ENCODE data around the gene MSN.
"Not testable (repeated sequence)": the region's sequence is repeated elsewhere in the genome, so short reads cannot be mapped to it uniquely, and the experiment has no call there.

The MSN gene

DNA sequence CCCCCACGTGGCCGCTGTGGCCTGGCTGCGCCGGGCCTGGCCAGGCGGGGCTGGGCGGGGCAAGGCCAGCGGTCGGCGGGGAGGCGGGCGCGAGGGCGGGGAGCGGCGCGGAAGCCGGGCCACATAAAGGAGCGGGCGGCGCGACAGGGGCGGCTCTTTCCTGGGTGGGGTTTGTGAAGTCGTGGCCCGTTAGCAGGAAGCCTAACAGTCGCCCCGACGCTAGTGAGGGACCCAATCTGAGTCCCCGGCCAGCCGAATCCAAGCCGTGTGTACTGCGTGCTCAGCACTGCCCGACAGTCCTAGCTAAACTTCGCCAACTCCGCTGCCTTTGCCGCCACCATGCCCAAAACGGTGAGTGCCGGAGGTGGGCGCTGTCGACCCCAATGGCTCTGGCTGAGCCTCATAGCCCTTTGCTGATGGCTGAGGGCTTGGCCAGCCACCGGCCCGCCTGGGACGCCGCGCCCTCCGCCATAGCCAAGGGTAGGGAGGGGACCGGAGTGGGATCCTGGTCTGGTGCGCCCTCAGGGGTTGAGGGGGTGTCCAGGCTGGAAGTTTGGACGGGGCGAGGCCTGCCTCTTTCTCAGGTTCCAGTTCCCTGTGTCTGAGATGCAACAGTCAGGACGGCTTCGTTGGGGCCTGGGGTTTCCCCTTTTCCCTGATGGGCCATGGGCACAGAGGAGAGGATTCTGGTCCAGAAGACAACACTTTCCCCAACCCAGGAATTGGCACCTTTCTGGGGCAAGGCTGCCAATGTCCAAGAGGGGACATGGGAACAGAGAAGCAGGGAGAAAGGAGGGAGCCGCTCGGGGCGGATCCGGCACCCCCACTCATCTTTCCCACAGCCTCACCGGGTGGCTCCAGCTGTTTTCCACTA is at the start of gene MSN:
MSN (plus strand) TSS at position 152 of the 874 bp plus-strand sequence; CDS start at position 340, 188 bp downstream.
- DNase-seq (ENCODE audit: extremely low read depth in 1 of 2, low read depth in 1 of 2), result peak; percentile 69 to 70

GRCh38 chrX:65620096-65620705 is 47.3 kb upstream of the MSN start:
- DNase-seq (ENCODE audit: extremely low read depth in 1 of 2, low read depth in 1 of 2), result not testable (repeated sequence)

- DNase-seq (ENCODE audit: extremely low read depth in 1 of 2, low read depth in 1 of 2), result no peak
Measured at GRCh38 chrX:65630771-65631170, 36.7 kb upstream of the MSN start.

- DNase-seq (ENCODE audit: extremely low read depth in 1 of 2, low read depth in 1 of 2), result no peak
Measured at GRCh38 chrX:65633826-65634225, 33.6 kb upstream of the MSN start.

DNA sequence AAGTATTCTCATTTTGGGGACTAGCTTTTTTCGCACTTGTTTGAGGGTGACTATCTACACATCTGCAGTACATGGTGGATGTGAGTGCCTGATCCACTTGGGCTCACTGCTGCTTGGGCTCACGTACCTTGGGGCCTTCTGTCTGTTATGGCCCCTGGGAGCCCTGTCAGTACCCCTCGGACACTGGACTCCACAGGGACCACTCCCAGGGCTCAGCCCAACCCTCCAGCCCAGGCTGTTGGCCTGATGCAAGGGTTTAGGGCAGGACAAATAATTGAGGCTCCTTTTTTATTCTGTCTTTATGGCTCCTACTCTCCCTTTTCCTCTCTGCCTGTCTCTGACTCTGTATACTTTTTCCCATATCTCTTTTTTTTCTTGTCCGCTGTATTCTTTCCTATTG is 32.7 kb upstream of the MSN start:
- no peak for DNase-seq (ENCODE audit: extremely low read depth in 1 of 2, low read depth in 1 of 2)

GRCh38 chrX:65635378-65635777 is 32.1 kb upstream of the MSN start:
- no peak for DNase-seq (ENCODE audit: extremely low read depth in 1 of 2, low read depth in 1 of 2)

DNA sequence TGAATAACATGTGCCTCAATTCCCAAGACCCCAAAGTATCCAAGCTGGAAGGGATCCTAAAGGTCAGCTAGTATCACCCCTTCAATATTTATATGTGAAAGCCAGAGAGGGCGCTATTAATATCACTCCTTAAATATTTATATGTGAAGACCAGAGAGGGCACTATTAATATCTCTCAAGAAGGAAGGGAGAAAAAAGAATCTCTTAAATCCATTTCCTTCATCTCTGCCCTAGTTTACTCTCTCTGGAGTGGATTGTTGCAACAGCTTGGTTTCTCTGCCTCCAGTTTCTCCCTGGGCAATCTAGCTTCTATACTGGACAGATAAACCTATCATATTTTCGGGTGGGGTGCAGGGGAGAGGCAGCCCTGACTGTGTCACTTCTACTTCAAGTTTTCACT is 31.6 kb upstream of the MSN start:
- no peak for DNase-seq (ENCODE audit: extremely low read depth in 1 of 2, low read depth in 1 of 2)

DNA sequence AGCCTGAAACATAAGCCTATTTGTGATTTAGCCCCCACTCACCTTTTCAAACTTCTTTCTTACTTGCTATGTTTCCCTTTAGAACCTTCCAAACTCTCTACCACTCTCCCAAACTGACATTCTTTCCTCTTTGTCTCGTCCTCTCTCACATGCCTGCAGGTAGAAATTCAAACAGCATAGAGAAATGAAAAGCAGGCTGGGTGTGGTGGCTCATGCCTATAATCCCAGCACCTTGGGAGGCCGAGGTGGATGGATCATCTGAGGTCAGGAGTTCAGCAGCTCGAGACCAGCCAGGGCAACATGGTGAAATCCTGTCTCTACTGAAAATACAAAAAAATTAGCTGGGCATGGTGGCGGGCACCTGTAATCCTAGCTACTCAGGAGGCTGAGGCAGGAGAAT is 31.2 kb upstream of the MSN start:
- not testable (repeated sequence) for DNase-seq (ENCODE audit: extremely low read depth in 1 of 2, low read depth in 1 of 2)

- no peak for DNase-seq (ENCODE audit: extremely low read depth in 1 of 2, low read depth in 1 of 2)
Measured at GRCh38 chrX:65637335-65637734, 30.1 kb upstream of the MSN start.

- no peak for DNase-seq (ENCODE audit: extremely low read depth in 1 of 2, low read depth in 1 of 2)
Measured at GRCh38 chrX:65642914-65643491, 24.5 kb upstream of the MSN start.

DNA sequence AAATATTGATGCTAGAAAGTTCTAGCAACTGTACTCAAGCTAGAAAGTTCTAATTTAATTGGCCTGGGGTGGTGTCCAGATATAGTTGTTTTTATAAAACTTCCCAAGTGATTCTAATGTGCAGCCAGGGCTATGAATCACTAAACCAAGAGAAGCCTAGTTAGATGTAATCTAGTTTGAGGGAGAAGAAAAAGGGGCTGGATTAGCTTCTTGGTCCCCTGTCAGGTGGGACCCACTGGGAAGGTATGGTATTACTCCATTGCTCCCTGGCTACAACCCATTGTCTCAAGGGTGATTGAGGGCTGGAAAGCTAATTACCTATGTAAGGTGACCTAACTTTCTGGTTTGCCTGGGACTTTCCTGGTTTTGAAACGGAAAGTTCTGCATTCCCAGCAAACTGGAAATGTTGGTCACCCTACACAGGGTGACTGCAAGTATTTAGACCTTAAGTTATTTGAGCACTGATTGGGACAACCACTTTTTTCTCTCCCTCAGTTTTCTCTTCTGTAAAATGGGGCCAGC is 23.9 kb upstream of the MSN start:
- no peak for DNase-seq (ENCODE audit: extremely low read depth in 1 of 2, low read depth in 1 of 2)

DNA sequence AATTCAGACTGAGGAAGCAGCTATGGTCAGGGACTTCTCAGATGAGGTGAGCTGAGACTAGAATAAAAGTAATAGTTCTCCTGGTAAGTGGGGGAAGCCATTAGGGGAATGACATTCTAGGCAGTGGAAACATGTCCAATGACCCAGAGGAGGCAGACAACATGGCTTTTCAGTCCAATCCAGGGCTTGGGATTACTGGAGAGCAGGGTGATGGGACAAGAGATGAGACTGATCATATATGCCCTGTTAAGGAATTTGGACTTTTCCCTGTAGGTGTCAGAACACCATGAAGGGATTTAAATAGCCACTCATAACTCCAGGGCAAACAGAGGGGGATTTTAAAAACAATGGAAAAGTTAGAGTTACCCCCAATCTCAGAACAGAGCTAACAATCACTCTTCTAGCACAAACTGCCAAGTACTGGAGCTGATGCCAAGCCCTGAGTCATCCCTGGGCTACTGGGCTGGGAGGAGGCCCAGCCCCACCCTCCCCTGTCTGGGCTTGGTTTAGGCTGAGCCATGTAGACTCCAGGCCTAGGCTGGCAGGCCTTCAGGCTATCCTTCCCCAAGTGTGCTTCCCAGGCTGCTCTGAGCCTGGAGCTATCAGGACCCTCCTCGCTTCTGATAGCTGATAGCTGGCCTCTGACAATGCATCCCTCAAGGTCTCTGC is 22.7 kb upstream of the MSN start:
- no peak for DNase-seq (ENCODE audit: extremely low read depth in 1 of 2, low read depth in 1 of 2)

- no peak for DNase-seq (ENCODE audit: extremely low read depth in 1 of 2, low read depth in 1 of 2)
Measured at GRCh38 chrX:65647801-65648200, 19.7 kb upstream of the MSN start.

DNA sequence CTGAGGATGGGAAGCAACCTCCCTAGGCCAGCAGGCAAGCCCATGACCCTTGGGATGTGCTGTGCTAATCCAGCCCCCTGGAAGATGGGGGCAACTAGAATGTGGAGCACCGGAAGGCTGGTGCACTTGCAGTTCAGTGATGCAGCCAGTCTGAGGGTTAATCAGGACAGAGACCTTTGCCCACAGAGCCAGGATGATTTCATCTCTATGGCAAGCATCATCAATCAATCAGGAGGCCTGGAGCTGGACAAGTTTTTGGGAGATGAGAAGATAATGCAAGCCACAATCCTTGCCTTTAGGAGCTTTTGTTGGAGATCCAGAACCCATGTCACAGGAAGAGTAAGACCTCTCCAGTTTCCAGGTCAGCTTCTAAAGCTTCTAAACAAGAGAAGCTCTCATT is 15.4 kb upstream of the MSN start:
- no peak for DNase-seq (ENCODE audit: extremely low read depth in 1 of 2, low read depth in 1 of 2)

DNA sequence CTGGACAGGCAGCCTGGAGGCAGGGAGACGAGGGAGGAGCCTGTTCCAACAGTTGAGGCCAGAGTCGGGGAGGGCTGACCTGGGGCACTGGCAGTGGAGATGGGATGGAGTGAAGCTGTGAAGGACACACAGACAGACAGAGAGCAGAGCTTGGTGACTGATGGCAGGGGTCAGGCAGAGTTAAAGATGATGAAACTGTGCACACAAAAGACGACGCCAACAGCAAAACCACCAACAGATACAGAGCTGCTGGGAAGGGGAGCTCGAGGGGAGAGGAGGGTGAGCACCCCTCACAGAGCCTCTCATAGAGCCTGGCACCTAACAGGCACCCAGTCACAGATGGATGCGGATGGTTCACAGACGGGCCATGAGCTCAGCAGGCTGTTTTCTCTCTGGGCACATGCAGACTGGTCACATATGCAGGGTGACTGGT is 10.4 kb upstream of the MSN start:
- DNase-seq (ENCODE audit: extremely low read depth in 1 of 2, low read depth in 1 of 2), result not testable (repeated sequence)

DNA sequence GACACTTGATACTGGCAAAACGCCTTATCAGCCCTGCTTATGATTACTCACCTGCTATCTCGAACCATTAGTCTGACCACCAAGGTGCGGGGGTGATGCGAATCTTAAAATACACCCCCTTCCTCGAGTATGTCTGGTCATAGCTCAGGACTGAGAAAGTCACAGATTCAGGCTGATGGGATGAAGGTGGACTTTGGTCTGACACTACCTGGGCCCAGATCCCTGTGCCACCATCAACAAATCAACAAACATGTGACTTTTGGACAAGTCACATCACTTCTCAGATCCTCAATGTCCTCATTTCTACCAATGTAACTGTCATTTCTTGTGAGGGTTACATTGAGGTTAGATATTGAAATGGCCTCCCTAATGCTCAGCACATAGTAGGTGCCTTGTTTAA is 9.8 kb upstream of the MSN start:
- no peak for DNase-seq (ENCODE audit: extremely low read depth in 1 of 2, low read depth in 1 of 2)

- no peak for DNase-seq (ENCODE audit: extremely low read depth in 1 of 2, low read depth in 1 of 2)
Measured at GRCh38 chrX:65658229-65658628, 9.2 kb upstream of the MSN start.

- no peak for DNase-seq (ENCODE audit: extremely low read depth in 1 of 2, low read depth in 1 of 2)
Measured at GRCh38 chrX:65667157-65667502, 324 bp upstream of the MSN start.

- peak in 1 of 2 donors; percentile 52 for DNase-seq (ENCODE audit: extremely low read depth in 1 of 2, low read depth in 1 of 2)
Measured at GRCh38 chrX:65668377-65669310, 1.2 kb downstream of the MSN start.

- no peak for DNase-seq (ENCODE audit: extremely low read depth in 1 of 2, low read depth in 1 of 2)
Measured at GRCh38 chrX:65671286-65671685, 3.8 kb downstream of the MSN start.

Data from stimulated activated CD8-positive, alpha-beta memory T cell treated with anti-CD3 and anti-CD28 coated beads, Interleukin-7, amount 100 ng/mL, for 48 hours (primary cell).